Astrocyte (in vitro differentiated cells and primary cell): ENCODE results near the gene MYO16.

Experiments used
- EZH2 ChIP-seq: IDR thresholded peaks from 2 replicates; pipeline ENCODE4 v1.6.1; 2012; ENCODE audit warnings: mild to moderate bottlenecking, low read length, inconsistent platforms; ENCODE audit not compliant: insufficient read depth
- TF ChIP-seq, protein P1 (sequence below): IDR thresholded peaks from 2 replicates; pipeline ENCODE4 v1.5.1; 2011; ENCODE audit warnings: low read depth, mild to moderate bottlenecking, inconsistent platforms, low read length, moderate library complexity; ENCODE audit not compliant: insufficient read depth

DNA sequence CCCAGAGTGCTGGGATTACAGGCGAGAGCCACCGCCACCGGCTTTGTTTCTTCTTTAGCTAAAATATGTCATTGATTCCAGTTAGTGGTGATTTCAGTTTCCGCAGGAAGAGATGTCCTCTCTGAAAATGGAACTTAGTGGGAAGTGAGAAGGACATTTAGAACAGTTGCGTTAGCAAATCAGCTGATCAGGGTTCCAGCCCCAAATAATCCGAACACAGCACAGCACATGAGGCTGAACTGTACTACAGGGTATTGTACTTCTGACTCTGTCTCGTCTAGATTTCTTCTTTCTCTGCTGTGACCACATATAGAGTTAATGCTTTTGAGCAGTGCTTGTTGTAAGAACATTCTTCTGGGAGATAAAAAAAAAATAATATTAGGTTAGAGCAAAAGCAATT is 314.4 kb downstream of the MYO16 start:
- TF ChIP-seq, protein P1, sequence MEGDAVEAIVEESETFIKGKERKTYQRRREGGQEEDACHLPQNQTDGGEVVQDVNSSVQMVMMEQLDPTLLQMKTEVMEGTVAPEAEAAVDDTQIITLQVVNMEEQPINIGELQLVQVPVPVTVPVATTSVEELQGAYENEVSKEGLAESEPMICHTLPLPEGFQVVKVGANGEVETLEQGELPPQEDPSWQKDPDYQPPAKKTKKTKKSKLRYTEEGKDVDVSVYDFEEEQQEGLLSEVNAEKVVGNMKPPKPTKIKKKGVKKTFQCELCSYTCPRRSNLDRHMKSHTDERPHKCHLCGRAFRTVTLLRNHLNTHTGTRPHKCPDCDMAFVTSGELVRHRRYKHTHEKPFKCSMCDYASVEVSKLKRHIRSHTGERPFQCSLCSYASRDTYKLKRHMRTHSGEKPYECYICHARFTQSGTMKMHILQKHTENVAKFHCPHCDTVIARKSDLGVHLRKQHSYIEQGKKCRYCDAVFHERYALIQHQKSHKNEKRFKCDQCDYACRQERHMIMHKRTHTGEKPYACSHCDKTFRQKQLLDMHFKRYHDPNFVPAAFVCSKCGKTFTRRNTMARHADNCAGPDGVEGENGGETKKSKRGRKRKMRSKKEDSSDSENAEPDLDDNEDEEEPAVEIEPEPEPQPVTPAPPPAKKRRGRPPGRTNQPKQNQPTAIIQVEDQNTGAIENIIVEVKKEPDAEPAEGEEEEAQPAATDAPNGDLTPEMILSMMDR, result no peak
- TF ChIP-seq EZH2, result no peak
